NCI-H2029 treated with DMSO at 0.1 percent for 48 hours (cell line): ENCODE measurements around the gene CFAP99.
"Not testable (repeated sequence)": the region's sequence is repeated elsewhere in the genome, so short reads cannot be mapped to it uniquely, and the experiment has no call there.

Experiments used
- DNase-seq: peaks from one replicate; lab custom pipeline; 2025; lab: John Stamatoyannopoulos, UW

Gene CFAP99

DNA sequence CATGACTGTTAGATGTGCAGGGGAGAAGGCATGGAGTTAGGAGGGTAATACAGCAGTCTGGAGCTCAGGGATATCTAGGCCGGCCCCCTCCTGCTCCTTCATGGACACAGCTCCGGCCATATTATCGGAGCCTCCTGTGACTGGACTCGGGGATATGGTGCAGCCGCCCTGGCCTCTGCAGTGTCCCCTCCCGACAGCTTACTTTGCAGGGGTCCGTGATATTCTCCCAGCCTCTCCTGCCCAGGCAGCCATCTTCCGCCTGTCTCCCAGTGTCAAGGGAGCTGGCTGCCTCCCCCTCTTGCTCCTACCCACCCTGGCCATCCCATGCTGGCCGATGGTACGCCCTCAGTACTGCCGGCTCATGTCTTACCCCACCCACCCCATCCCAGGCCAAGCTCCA, 30.3 kb downstream of the CFAP99 start:
- no peak for DNase-seq

DNA sequence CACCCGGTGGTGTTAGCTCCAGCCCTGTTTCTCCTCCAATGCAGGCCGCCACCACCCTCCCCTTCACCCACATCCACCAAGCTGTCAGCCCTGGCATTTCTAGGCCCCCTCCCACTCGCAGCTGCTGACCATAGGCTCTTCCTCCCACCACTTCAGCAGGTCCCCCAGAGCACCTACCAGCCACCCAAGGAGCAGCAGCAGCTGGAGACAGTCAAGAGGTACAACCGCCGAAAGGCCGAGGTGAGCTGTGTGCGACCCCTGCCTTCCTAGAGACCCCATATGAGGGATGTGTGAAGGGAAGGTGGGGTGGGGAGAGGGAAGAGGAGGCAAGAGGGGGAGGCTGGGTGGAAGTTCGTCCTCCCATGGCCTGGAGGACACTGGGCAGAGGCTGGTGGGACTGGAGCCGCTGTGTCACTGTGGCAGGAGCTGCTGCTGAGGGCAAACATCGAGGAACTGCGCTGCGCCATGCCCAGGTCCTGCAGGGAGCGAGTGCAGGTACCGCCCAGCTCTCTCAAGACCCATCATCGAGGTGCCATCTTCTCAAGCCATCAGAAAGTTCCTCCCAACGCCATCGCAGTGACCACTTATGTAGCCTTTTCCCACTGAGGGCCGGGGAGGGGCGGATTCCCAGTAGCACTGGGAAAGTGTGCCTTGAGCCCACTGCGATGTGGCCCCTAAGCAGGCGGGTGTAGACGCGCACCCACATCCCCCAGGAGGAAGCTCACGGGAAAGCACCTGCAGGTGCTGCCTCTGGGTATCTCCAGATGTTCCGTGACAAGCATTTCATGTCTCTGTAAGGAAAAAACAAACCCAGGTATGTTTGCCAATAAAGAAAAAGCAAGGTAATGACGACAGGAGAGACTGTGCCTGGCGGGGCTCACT, 31.0 kb downstream of the CFAP99 start:
- no peak for DNase-seq

DNA sequence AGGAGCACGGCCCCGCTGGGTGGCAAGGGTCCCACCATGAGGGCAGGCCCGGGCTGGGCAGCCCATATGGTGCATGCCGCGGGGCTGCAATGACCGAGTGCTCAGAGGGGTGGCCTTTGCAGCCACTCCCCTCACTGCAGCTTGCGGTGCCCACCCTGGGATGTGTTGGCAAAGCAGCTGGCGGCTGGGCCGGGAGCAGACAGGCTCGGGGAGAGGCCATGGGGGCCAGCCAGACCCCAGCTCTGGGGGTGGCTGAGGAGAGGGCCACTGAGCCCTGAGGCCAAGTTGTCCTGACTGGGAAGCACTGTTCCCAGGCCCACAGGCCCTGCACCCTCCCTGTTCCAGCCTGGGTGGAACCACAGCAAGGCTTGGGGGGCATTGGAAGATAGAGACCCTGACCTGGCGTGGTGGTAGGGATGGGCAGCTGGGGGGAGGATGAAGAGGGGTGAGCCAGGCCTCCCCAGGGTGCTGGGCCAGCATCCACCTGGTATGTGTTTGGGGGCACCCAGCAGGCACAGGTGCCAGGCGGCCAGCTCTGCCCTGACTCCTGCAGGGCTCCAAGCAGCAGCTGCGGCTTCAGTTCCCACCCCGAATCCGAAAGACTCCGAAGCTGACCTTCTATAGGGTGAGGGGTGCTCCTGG, 31.8 kb downstream of the CFAP99 start:
- no peak for DNase-seq

DNA sequence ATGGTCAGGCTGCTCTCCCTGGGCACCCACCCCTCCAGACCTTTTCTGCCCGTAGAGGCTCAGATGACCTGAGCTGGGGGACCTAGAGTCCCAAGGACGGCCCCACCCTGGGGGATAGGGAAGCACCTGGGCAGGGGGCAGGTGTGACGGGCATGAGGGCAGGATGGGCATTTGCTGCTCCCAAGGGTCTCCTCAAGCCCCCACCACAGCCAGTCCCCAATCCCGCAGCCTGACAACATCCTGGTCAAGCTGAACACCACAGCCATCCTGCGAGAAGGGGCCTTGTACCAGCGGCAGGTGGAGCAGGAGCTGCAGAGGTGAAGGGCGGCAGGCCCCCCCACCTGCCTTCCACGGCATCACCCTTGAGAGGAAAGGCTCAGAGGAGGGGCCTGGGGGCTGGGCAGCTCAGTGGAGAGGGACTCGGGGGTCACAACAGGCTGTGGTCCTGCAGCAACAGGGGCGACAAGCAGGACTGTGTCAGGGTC, 32.3 kb downstream of the CFAP99 start:
- DNase-seq: no peak

DNA sequence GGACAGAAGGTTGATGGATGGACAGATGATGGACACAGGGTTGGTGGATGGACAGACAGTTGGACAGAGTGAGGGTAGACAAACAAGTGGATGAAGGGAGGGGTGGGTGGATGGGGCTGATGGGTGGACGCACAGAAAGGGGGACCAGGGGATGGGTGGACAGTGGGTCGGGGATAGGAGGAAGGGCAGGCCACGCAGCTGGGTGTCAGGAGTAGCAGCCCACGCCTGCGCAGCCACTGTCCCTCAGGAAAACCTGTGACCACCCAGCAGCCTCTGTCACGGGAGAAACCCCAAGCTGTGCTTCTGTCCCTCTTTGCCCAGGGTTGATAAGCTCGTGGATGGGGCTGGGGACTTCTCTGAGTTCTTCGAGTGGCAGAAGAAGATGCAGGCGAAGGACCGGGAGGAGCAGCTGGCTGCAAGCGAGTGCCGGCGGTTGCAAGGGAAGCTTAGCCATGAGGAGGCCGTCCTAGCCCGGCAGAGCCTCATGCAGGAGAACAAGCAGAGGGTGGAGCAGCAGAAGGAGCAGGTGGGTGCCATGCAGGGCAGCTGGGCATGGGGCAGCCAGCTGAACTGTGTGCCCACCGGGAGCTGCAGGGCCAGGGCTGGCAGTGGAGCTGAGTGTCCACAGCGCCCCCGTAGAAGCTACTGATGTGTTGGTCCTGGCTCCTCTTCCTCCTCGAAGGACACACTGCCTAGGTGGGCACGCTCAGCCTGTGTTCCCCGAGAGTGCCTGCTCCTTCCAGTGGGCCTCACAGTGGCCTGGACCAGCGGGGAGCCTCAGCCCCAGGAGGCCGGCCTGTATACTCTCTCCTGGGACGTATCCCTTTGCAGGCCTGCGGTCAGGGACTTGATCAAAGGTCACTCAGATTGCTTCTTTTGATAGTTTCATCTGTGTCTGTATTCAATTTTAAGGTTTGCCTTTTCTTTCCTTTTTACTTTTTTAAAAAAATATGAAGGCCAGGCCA, 33.3 kb downstream of the CFAP99 start:
- no peak for DNase-seq

DNA sequence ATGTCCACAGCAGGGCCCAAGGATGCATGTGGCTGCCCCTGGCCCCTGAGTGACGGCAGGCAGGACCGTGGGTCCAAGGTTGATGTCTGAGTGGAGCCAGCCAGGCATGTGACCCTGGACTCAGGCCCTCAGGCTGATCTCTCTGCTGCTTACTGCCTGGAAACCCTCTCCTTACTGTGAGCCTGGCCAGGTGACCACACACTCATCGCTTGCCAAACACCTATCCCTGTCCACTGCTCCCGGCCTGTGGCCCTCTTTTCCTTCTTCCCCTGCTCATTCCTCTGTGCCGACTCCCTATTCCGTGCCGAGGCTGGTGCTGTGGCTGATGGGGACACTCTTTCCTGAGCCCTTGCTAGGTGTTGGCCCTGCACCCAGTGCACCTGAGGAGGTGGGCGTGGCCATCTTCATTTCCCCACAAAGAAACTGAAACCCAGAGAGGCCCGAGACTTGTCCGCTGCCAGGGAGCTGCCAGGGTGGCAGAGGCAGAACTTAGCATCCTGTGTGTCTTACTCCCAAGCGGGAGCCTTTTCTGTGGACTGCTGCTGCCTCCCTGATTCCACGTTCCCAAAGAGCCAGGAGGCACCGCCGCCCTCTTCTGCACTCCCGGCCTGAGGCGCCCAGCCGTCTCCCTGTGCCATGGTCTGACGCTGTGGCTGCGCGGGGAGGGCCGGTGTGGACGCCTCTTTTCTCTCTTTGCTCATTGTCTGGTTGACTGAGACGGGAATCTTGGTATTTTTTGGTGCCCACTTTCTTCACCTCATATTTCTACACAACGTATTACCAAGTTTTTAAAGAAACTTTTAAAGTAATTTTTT, 38.9 kb downstream of the CFAP99 start:
- DNase-seq: no peak

DNA sequence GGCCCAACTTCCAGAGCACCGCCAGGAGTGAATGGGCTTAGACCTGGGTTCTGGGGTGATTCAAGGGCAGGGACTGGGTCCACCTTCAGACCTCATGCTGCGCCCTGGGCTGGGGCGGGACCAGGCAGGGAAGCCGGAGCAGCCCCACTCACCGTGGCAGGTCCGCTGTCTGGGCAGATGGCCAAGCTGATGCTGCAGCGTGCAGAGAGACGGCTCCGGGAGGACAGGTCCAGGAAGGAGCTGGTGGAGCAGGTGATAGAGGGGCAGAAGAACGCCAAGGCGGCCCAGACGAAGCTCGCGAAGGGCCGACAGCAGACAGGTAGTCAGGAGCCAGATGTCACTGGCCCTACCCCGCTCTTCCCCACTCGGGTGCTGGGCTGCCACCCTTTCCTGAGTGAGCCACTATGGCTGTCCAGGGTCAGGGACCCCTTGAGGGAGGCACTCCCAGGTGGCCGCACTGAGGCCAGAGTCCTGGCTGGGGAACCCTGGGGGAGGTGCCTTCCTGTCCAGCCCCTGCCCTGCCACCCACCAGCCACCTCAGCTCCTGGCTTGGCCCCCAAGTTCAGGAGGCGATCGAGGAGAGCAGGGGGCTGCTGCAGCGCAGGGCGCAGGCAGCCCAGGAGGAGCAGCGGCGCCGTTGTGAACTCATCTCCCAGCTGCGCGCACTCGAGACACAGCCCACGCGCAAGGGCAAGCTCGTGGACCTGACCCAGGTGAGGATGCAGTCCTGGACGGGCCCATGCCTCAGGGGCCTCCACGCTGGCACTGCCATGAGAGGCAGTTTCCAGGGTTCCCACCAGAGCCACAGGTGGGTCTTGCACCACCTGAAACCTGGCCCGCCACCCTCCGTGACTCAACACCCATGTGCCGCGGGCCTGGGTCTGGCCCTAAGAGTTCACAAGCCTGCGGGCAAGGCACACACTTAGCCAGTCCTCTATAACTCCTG, 40.1 kb downstream of the CFAP99 start:
- no peak for DNase-seq

DNA sequence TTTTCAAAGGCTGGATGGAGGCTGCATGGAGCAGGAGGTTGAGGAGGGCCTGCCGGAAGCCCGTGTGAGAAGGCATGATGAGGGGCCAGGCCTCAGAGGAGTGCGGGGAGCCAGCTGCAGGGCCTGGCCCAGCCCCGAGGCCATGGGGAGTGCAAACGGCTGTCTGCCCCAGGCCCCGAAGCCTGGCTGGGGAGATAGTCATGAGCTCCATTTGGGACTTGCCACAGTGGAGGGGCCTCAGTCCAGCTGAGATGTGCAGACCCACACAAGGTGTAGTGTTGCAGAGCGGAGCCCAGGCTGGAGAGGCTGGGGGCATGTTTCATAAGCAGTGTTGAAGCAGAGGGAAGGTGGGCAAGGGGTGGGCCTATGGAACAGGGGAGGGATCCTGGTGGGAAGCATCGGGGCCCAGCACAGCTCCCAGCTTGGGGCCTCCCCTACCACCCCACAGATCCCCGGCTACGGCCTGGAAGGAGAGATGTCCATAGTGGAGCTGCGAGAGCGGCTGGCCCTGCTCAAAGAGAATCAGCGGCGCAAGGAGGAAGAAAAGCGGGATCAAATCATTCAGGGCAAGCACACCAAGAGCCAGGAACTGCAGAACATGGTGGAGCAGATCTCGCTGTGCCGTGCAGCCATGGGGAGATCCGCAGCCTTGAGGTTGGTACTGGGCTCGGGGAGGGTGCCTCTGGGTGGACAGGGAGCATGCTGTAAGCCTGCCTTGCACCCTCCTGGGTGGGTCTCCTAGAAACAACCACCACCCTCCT, 41.0 kb downstream of the CFAP99 start:
- DNase-seq: no peak

DNA sequence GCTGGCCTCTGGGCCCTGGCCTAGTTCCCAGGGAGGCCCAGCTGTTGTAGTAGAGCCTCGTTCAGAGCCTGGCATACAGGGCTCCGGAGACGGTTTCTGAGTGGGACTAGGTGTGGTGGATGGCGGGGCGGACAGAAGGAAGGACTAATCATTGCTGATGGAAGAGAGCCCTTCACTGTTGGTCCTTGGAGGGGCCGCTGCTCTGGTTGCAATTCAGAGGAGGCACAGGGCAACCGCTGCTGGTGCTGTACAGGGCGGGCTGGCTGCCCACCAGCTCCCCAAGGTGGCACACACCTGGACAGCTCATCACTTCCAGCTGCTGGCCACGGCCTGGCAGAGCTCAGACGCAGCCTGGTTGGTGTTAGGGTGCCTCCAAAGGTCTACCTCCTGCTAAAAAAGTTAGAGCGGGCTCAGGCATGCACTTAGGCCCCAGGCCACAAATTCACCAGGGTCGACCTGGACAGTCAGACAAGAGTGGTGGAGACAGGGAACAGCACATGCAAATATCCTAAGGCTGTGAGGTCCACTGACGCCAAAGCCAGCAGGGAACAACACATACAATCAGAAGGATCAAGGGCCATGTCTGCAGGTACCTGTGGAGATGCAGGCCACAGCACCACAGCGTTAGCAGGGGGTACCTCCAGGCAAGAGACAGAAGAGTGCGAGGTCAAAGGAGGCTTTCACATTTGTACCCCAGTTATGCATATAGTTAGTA, 42.6 kb downstream of the CFAP99 start:
- no peak for DNase-seq

DNA sequence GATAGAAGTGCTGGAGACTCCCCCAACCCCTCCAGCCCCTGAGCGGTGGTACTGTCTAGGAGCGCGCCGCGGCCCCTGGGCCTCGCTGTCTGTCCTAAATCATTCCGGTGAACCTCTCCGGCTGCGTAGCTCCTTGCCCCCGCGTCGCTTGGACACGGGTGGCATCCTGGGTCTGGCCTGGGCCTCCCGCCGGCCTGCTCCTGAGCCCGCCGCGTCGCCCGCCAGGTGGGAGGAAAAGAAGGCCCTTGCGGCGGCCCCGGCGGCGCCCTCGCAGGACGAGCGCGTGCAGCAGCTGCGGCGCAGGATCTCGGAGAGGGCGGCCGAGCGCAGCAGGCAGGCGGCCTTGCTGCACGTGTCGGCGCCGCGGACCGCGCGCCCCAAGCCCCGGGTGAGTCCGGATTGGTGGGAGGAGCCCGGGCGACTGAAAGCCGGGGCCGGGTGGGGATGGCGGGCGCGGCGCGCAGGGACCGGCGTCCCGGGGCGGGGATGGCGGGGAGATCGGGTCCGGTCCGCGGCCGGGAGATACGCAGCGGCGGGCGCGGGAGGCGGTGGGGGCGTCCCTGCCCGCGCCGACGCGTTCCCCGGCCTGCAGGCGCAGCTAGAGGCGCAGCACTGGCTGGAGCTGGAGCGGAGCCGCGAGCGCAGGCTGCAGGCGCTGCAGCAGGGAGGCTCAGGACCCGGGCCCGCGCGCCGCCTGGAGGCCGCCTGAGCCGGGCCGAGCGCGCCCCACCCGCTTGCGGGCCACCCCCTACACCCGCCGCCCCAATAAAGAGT, 43.6 kb downstream of the CFAP99 start:
- DNase-seq: no peak

DNA sequence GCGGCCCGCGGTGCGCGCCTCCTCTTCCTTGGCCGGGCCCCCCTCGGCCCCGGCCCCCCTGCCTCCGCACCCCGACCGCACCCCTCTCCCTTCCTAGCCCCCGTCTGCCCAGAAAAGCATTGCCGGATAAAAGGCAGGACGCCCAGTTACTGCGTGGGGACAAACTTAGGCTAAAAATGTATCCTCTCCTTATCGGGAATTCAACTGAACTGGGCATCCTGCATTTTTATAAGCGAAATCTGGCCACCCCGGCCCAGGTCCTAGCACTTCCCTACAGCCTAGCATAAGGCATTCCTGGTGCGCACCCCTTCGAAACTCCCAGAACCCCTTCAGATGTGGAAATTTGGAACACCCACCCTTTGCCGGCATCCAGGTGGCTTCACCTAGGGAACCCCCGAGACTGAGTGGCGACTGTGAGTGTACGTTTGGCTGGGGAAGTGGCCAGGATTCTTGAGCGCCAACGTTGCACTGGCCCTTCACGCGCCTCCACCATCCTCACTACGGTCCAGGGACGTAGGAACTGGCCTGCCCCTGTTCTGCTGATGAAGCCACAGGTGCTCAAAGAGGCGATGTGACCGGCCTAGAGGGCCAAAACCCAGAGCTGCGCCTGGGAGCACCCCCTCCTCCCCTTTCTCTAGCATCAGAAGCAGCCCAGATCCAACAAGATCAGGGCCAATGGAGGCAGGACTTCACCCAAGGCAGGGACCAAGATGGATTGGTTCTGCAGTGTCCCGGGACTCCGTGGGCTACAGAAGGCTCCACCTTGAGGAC, 44.4 kb downstream of the CFAP99 start:
- no peak for DNase-seq

DNA sequence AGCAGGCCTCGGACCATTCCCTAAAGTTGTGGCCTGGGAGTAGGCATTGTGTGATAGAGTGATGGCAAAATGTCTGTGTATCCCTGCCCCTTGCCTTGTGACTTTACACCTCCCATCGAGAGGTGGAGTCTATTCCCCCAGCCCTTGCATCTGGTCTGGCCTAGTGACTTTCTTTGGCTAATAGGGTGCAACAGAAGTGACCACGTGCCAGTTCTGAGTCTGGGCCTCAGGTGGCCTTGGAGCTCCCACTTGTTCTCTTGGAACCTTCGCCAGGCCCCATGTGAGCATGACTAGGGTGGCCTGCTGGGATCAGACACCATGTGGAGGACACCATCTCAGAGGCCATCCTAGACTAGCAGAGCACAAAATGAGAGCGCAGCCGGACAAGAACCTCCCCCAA, 46.3 kb downstream of the CFAP99 start:
- no peak for DNase-seq

DNA sequence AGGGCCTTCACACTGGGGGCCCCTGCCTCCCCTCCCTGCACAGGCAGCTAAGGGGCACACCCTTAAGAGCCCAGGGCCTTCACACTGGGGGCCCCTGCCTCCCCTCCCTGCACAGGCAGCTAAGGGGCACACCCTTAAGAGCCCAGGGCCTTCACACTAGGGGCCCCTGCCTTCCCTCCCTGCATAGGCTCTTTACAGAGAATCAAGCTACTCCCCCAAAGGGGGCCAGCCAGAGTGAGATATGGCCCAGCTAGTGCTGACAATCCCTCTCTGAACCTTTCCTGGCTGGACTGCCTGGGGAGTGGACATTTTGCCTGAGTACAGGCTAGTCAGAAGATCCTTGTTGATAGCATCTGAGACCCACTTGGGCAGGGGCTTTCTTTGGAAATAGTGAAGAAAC, 46.8 kb downstream of the CFAP99 start:
- DNase-seq: not testable (repeated sequence)

DNA sequence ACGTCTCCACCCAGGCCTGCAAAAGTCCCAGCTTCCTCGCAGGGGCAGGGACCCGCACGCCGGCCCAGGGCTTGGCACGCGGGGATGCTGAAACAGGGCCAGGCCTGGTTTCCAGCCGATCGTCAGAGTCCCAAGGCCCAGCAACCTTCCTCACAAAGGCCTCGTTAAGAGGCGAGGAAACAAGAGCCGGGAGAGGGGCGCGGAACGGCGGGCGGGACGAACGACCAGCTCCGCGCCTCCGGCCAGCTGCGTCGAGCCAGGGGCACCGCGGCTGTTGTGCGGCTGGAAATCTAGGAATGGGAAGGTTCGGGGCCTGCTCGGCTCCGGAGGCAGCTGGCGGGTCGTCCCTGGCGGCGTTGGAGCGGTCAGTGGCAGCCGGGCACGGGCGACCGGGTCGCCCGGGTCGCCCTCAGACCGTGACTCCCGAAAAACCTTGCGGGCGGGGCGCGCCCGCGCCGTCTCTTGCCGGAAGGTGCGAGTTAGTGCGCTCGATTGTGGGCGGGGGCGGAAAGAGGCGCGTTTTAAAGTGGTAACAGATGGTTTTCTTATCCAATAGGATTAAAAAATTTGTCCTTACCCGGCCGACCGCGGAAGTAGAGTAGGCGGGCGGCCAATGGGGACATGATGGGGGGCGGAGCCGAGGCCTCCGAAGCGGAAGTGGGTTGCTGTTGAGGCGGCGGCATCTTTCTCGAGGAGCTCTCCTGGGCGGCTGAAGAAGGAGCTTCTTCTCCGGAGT, 49.9 kb downstream of the CFAP99 start, which contains the start of gene RNF4:
Gene RNF4, plus strand, starts transcription at position 651 of the 736 bp plus-strand sequence. CDS start 21,388 bp downstream, outside the sequence.
- DNase-seq: peak; percentile 80

DNA sequence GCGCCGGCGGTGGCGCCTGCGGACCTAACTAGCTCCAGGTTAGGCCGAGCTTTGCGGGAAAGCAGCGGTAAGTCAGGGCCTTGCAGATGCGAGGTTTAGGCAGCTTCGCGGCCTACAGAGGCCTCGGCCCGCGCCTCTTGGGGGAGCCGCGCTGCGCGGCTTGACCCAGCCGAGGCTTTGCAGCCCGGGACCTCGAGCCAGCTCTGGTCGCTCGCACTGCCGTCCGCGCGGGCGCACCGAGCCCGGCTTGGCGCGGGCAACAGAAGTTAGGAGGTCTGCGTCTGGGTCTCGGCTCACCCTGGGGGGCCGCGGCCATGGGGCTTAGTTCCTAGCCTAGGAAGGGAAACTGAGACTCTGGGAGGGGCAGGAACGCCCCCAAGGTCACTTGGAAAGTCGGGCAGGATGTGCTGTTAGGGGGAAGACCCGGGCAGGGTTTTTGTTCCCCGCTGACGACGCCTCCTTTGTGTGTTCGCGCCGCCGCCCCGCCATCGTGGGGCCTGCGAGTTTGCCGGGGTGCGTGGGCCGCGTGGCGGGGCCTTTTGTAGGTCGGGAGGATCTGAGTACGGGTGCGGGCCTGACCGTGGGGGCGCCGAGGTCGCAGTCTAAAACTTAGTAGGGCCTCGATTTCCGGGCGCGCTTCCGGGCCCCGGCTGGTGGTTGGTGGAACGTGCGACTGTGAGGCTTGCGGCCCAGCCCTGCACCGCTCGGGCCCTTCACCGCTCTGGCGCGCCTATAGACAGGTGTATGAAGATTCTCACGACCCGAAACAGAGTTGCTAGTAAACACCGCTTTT, 50.6 kb downstream of the CFAP99 start:
- no peak for DNase-seq

DNA sequence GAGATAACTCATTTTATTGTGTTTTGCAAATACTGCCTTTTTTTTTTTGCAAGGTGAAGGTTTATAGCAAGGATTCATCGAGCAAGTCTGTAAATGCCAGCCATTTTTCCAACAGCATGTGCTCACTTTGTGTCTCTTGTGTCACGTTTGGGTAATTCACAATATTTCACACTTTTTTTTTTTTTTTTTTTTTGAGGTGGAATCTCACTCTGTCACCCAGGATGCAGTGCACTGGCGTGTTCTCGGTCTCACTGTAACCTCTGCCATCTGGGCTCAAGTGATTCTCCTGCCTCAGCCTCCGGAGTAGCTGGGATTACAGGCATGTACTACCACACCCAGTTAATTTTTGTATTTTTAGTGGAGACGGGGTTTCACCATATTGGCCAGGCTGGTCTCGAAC, 52.0 kb downstream of the CFAP99 start:
- no peak for DNase-seq
